ENCODE data around the gene RPS25.

GRCh38 chr11:119012629-119013170 lies 5.4 kb downstream of the RPS25 start:
- TF ChIP-seq, protein P1, sequence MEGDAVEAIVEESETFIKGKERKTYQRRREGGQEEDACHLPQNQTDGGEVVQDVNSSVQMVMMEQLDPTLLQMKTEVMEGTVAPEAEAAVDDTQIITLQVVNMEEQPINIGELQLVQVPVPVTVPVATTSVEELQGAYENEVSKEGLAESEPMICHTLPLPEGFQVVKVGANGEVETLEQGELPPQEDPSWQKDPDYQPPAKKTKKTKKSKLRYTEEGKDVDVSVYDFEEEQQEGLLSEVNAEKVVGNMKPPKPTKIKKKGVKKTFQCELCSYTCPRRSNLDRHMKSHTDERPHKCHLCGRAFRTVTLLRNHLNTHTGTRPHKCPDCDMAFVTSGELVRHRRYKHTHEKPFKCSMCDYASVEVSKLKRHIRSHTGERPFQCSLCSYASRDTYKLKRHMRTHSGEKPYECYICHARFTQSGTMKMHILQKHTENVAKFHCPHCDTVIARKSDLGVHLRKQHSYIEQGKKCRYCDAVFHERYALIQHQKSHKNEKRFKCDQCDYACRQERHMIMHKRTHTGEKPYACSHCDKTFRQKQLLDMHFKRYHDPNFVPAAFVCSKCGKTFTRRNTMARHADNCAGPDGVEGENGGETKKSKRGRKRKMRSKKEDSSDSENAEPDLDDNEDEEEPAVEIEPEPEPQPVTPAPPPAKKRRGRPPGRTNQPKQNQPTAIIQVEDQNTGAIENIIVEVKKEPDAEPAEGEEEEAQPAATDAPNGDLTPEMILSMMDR (IDR thresholded peaks at IDR 0.05), result no peak
- no peak for TF ChIP-seq EP300 (IDR thresholded peaks at IDR 0.05)
